AG20443 (cell line): ENCODE data around the gene DERL3.
A peak's percentile ranks its signal among the peaks of the same experiment; 100 is the strongest.
"Not testable (repeated sequence)": the region's sequence is repeated elsewhere in the genome, so short reads cannot be mapped to it uniquely, and the experiment has no call there.

Experiments
- DNase-seq: peaks from one replicate; pipeline ENCODE4 v3.0.0; 2012; ENCODE audit warnings: low spot score, mixed read lengths

The DERL3 gene

GRCh38 chr22:23838681-23839468 is at the start of gene DERL3:
DERL3 (minus strand) TSS chr22:23839006; CDS start chr22:23838987, 19 bp downstream.
- DNase-seq: peak; percentile 90

- DNase-seq: no peak
These were observed 45.3 kb upstream of the DERL3 start for GRCh38 chr22:23884140-23884539.

GRCh38 chr22:23883658-23884057 is 44.9 kb upstream of the DERL3 start:
- DNase-seq: no peak

GRCh38 chr22:23882370-23882769 is 43.6 kb upstream of the DERL3 start:
- no peak for DNase-seq

GRCh38 chr22:23878219-23878618 is 39.4 kb upstream of the DERL3 start:
- DNase-seq: no peak

GRCh38 chr22:23877566-23877965 is 38.8 kb upstream of the DERL3 start:
- DNase-seq: no peak

GRCh38 chr22:23875801-23876200 is 37.0 kb upstream of the DERL3 start:
- no peak for DNase-seq

GRCh38 chr22:23874871-23875270 is 36.1 kb upstream of the DERL3 start:
- DNase-seq: no peak

GRCh38 chr22:23868580-23868979 is 29.8 kb upstream of the DERL3 start:
- no peak for DNase-seq

GRCh38 chr22:23864499-23865154 is 25.8 kb upstream of the DERL3 start:
- not testable (repeated sequence) for DNase-seq

GRCh38 chr22:23862103-23862502 is 23.3 kb upstream of the DERL3 start:
- peak; percentile 66 for DNase-seq

GRCh38 chr22:23860187-23860586 is 21.4 kb upstream of the DERL3 start:
- DNase-seq: not testable (repeated sequence)

- no peak for DNase-seq
These were observed 20.4 kb upstream of the DERL3 start for GRCh38 chr22:23859201-23859600.

- no peak for DNase-seq
These were observed 19.6 kb upstream of the DERL3 start for GRCh38 chr22:23858484-23858815.

- peak; percentile 99 for DNase-seq
These were observed 19.0 kb upstream of the DERL3 start, which contains the start of gene SLC2A11 for GRCh38 chr22:23857606-23858483. SLC2A11 (plus strand) TSS chr22:23857875; CDS start chr22:23858000, 125 bp downstream.

- DNase-seq: peak; percentile 69
These were observed 18.2 kb upstream of the DERL3 start for GRCh38 chr22:23856721-23857605.

- no peak for DNase-seq
These were observed 11.4 kb upstream of the DERL3 start for GRCh38 chr22:23850136-23850611.

- DNase-seq: peak; percentile 94
These were observed 10.5 kb upstream of the DERL3 start for GRCh38 chr22:23849009-23850006.

- DNase-seq: no peak
These were observed 9.4 kb upstream of the DERL3 start for GRCh38 chr22:23847991-23848864.
